Amygdala (tissue), 56 donors: ENCODE measurements around the gene RPS6KC1.
"Not testable (repeated sequence)": the region's sequence is repeated elsewhere in the genome, so short reads cannot be mapped to it uniquely, and the experiment has no call there.

Experiments
- DNase-seq, 56 donors: peaks; one replicate each; lab custom pipeline; 2025; lab: John Stamatoyannopoulos, UW

The RPS6KC1 gene, protein sequence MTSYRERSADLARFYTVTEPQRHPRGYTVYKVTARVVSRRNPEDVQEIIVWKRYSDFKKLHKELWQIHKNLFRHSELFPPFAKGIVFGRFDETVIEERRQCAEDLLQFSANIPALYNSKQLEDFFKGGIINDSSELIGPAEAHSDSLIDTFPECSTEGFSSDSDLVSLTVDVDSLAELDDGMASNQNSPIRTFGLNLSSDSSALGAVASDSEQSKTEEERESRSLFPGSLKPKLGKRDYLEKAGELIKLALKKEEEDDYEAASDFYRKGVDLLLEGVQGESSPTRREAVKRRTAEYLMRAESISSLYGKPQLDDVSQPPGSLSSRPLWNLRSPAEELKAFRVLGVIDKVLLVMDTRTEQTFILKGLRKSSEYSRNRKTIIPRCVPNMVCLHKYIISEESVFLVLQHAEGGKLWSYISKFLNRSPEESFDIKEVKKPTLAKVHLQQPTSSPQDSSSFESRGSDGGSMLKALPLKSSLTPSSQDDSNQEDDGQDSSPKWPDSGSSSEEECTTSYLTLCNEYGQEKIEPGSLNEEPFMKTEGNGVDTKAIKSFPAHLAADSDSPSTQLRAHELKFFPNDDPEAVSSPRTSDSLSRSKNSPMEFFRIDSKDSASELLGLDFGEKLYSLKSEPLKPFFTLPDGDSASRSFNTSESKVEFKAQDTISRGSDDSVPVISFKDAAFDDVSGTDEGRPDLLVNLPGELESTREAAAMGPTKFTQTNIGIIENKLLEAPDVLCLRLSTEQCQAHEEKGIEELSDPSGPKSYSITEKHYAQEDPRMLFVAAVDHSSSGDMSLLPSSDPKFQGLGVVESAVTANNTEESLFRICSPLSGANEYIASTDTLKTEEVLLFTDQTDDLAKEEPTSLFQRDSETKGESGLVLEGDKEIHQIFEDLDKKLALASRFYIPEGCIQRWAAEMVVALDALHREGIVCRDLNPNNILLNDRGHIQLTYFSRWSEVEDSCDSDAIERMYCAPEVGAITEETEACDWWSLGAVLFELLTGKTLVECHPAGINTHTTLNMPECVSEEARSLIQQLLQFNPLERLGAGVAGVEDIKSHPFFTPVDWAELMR

DNA sequence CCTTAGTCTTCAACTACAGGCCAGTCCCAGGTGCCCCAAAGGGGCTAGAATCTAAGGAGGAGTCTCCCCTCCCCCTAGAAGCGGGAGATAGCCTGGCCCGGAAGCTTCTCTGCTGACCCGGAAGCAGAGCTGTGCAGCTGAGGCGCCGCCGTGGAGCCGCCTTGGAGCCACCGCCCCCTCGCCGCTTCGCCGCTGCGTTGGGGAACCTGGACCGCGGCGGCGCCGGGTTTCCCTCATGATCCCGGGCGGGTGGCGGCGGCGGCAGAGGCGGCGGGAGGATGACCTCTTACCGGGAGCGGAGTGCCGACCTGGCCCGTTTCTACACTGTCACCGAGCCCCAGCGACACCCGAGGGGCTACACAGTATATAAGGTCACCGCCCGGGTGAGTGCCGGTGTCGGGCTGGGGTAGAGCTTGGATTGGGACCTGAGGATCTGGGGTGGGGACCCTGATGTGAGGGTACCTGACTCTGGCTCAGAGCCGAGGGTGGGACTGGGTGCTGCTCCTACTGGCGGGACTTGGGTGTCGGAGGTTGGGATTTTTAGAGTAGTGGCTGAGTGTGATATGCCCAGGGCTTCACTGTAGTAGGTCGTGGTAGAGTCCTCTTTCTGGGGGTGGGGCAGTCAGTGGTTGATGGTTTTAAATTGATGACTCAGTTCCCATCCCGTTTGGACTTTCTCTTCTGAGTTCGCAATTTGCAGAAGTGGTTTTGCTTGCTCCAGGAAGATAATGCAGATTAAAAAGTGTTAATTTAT is at the start of gene RPS6KC1:
TSS of gene RPS6KC1 (plus strand) at position 115 of the 754 bp plus-strand sequence. CDS start at position 279, 164 bp downstream.
- peak; percentile 25 to 89 (median 70) for DNase-seq

DNA sequence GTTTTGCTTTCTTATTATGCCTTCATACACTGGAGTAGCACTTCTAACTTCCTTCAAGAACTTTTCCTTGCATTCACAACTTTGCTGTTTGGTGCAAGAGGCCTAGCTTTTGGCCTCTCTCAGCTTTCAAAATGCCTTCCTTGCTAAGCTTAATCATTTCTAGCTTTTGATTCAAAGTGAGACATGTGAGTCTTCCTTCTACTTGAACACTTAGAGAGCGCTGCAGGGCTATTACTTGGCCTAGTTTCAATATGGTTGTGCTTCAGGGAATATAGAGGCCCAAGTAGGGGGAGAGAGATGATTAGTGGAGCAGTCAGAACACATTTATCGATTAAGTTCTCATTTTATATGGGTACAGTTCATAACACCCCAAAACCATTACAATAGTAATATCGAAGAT is 47.8 kb upstream of the RPS6KC1 start:
- no peak for DNase-seq

DNA sequence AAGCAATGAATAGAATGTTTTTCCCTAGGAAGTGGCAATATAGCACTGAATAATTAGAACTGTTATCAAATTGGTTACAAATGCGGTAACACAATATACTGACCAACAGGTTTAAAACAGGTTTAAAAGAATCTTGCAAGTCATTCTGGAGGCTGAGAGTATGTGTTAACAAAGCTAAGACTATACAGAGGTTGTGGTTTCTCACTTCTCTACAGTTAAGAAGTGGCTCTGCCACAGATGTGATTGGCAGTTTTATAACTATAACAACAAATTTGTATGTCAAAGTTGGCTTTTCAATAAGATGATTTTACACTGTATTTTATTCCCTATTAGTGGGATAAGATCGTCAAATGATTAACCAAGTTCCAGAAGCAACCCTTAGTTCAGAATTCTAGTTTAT is 42.5 kb upstream of the RPS6KC1 start:
- DNase-seq: no peak

DNA sequence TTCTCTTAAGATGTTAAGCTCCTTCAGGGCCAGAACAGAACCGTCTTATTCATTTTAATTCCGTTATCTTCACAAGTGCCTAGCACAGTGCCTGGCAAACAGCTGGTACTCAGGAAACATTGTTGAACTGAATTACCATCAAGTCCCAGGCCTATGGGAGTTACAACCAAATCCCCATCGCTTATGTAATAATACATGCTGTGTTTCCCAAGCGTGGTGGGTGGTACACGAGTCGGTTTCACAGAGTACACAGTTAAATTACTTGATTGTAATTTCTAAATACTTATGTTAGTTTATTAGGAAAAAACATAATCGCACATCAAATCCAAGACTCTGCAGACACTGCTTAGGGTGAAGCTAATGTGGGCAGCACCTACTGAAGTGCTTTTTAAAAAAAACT is 36.4 kb upstream of the RPS6KC1 start:
- DNase-seq: no peak

DNA sequence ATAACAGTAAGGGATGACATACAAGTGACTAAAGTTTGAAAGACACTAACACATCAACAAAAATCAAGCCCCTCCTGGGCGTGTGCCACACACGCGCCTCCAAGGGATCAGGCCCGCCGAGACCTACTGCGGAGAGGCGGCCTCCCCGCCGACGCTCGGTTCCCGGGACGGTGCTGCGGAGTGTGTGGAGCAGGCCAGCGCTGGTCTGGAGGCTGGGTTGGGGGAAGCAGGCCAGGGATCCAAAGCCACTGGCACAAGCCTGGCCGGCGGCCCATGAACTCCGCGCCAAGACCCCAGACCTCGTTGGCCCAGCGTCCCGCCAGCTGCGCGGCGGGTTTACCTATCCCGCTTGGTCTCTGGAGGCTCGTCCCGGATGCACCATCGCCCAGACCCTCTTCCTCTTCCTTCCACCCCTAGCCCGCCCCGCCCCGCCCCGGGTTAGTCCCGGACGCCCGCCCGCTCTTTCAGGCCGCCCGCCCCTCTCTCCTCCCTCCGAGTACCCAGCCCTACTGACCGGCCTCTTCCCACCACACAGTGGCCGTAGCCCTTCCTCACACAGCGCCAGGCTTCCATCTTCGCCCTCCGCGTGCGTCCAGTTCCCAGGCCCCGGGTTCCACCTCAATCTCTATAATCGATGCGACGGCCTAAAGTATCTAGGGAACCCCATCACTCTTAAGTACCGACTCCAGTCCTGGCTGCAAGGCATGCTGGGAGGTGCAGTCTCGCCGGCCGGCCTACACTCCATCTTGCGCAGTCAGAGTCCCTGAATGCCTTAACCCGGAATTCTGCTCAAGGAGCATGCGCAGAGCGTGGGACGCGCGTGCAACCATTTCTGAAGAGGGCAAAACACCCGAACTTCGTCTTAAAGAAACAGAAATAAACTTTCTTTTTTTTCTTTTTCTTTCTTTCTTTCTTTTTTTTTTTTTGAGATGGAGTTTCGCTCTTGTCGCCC is 35.7 kb upstream of the RPS6KC1 start, which contains the start of gene ANGEL2:
TSS of gene ANGEL2 (minus strand) at position 769 of the 952 bp plus-strand sequence. CDS start at position 573, 196 bp downstream.
- peak; percentile 76 to 99 (median 95) for DNase-seq

DNA sequence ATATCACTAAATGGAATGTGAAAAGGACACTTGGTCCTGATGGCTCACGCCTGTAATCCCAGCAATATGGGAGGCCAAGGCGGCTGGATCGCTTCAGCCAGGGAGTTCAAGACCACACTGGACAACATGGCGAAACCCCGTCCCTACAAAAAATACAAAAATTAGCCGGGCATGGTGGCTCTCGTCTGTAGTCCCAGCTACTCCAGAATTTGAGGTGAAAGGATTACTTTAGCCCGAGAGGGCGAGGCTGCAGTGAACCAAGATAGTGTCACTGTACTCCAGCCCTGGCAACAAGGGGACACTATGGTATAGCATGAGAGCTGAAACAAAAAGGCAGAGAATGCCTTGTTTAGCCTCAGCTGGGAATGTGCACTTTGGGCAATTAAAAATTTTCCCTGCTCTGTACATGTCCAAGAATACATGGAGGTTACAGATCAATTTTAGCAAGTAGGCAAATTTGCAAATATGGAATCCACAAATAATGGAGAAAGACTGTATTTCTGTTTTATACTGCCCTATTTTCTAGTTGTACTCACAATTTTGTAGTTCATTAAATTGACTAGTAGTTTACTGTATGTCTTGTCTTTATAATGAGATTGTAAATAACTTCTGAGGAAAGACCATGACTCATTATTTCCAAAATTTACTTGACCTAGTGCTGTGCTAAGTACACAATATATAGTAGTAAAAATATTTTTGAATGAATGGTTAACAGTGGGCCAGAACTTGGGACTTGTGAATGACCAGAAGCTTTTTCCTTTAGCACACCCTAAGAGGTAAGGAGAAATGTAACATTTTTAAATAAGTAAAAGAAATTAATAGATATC is 33.4 kb upstream of the RPS6KC1 start:
- DNase-seq: no peak

DNA sequence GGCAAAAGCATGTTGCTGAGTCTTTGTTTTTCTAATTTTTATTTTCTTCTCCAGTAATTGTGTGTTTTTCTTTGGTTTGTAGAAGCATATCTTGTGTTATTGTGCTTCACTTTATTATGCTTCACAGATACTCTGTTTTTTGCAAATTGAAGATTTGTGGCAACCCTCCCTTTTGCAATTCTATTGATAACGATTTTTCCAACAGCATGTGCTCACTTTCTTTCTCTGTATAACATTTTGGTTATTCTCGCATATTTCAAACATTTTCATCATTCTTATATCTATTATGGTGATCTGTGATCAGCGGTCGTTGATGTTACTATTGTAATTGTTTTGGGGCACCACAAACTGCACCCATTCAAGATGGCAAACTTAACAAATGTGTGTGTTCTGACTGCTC is 31.6 kb upstream of the RPS6KC1 start:
- DNase-seq: no peak

DNA sequence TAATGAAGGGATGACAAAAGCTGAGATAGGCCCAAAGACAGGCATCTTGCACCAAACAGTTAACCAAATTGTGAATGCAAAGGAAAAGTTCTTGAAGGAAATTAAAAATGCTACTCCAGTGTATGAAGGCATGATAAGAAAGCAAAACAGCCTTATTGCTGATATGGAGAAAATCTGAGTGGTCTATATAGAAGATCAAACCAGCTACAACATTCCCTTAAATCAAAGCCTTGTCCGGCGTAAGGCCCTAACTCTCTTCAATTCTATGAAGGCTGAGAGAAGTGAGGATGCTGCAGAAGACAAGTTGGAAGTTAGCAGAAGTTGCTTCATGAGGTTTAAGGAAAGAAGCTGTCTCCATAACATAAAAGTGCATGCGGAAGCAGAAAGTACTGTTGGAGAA is 31.0 kb upstream of the RPS6KC1 start:
- DNase-seq: no peak

DNA sequence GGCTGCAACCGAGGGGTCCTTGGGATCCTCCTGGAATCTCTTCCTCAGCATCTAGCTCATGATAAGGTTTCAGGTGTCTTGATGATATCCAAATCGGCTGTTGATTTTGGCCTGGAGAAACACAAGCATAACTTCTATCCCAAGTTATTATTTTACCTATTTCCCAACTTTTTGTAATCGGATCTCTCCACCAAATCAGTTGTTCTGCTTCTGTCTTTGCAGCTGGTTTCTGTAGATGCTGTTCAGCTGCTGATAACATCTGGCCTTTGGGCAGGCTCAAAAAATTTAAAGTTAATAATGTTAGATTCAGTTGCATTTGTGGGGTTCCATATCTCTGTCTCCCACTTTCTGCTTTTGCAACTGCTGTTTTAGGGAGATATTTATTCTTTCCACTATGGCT is 24.0 kb upstream of the RPS6KC1 start:
- not testable (repeated sequence) for DNase-seq

DNA sequence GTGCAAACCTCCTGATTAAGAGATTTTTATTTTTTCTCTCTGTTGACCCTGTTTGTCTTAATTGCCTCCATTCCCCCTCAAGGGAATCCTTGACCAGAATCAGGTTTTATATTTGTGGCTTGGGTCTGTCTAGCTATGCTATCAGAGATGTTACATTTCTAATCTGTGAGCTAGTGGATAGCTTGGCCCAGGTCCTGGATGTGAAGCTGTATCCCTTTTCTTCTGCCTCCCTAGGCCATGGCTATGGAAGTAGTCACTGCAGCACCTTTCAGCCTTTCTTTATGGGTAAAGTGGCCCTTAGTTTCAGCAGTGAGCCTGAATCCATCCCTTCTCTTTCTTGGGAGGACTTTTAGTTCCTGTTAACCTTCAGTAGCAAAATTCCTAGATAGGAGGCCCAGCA is 18.4 kb upstream of the RPS6KC1 start:
- DNase-seq: no peak

DNA sequence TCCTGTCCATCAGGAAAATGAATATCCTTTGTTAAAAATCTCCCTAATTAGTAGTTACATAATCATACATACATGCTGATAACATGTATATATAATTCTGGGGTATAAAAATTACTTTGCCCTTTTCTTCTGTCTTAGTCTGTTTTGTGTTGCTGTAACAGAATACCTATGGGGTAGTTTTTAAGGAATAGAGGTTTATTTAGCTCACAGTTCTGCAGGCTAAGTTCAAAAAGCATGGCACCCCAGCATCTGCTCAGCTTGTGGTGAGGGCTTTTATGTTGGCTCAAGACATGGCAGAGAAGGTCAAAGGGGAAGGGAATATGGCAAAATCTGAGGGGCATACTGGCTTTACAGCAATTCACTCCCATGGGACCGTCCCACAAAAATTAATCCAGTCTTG is 16.3 kb upstream of the RPS6KC1 start:
- DNase-seq: no peak

DNA sequence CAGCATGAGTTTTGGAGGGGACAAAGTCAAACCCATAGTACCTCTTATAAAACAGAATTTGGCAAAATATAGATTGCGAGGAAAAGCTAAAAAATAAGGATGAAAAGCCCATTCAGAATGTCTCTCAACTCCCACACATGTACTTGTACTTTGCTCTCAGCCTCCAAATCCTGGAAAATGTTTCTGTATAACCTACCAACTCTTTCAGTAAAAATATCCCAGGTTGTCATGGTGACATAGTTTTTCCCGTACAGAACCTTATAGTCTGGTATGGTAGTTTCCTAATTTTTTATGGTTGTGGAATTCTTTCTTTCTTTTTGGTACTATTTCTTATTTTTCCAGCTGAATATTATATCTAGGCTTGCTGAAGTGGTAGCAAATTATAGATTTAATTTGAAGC is 15.5 kb upstream of the RPS6KC1 start:
- DNase-seq: no peak

DNA sequence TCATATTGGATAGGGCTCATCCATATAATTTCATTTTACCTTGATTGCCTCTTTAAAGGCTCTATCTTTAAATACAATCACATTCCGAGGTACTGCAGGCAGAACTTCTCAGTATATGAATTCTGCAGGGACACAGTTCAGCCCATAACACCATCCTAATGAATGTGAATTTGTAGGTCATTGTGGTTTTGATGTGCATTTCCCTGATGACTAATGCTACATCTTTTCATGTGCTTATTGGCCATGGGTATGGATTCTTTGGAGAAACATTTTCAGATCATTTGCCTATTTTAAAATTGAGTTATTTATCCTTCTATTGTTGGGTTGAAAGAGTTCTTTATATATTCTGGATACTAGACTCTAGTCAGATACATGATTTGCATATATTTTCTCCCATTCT is 9.6 kb upstream of the RPS6KC1 start:
- DNase-seq: no peak

DNA sequence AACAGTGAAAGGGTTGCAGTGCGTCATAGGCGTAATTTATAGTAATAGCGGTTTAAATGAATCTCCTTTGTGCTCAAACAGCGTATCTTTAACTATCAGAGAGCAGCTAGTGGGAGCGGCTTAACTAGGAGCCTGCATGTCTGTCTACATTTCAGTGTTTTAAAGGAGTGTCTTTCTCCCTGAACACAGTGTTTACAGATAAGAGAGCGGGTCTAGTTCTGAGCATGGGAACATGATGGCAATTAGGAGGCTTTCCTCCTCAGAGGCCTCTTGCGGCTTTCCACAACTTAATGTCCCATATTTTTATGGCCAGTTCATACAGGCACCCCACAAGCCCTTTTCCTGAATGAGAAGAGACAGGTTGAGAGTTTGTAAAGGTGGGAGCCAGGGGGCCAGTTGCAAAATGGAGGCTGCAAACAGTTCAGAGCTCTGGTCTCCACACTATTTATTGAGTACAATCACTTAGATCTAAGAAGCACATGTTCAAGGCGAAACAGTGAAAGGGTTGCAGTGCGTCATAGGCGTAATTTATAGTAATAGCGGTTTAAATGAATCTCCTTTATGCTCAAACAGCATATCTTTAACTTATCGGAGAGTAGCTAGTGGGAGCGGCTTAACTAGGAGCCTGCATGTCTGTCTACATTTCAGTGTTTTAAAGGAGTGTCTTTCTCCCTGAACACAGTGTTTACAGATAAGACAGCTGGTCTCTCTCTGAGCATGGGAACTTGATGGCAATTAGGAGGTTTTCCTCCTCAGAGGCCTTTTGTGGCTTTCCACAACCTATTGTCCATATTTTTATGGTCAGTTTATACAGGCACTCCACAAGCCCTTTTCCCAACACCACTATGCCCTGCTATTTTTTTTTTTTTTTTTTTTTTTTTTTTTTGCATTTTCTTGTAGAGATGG is 5.5 kb upstream of the RPS6KC1 start:
- DNase-seq: not testable (repeated sequence)

DNA sequence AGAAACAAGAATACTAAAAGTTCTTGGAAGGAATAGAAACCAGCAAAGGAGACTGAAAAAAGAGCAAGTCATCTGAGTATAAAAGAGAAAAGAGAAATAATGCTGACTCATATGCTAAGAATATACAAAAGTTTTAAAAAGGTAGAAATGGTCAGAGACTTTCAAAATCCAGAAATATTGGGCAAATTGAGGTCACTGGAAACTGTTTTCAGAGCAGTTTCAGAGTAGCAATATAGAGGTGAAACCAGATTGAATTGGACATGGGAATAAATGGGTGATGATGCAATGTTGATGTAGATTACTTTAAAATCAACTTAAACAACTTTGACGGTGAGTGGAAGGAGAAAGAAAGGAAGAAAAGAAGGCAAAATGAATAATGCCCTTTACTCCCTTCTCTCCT is 1.8 kb upstream of the RPS6KC1 start:
- no peak for DNase-seq

DNA sequence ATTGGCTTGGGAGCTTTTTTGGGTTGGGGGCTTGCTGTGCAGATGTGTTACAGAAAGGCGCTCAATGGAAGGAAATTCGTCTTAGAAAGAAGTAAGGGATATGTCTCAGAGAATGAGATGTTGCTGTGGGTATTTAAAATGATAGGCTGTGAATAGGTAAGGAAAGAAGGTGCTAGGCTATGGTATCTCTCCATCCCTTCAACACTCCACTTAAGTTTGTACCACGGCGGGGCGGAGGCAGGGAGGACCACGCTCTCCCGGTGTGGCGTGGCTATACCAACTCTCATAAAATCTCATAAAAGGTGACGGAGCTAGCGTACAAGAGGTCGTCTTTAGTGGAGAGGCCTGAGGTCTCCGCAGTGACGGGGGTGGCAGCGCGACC is 305 bp upstream of the RPS6KC1 start:
- no peak for DNase-seq

DNA sequence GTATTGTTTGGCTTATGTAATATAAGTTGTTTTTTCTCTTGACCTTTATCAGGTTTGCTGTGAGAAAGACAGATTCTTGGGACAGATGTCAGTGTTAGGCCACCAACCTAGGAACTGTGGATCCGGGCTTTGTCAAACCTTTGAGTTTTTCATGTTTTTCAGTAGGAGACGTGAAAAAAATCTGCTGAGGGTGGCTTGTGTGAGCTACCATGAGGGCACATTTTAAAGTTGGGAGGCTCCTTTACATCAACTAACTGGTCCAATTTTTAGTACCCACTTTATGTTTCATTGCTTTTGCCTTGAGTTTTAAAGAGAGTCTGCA is 801 bp downstream of the RPS6KC1 start:
- DNase-seq: no peak
